GM12865 (cell line): Measurements from ENCODE around the gene UBE2L5.

ENCODE experiments used
- DNase-seq: peaks from one replicate; pipeline ENCODE4 v3.0.0; 2010; ENCODE audit warnings: low read depth
- H3K4me3 ChIP-seq: 2 replicates; pipeline ENCODE4 v1.5.1; 2011; ENCODE audit warnings: mild to moderate bottlenecking, low read depth, low read length, control low read depth
- CTCF ChIP-seq: IDR thresholded peaks from 2 replicates; pipeline ENCODE4 v1.5.1; 2011; ENCODE audit warnings: low read length, control low read depth, low read depth, inconsistent platforms; ENCODE audit not compliant: insufficient read depth; ENCODE audit errors: missing control alignments

The UBE2L5 gene

GRCh38 chr13:30429235-30429634 lies 6.9 kb downstream of the UBE2L5 start:
- no peak overlapping the region for H3K4me3 ChIP-seq
- no peak for TF ChIP-seq CTCF
- peak; percentile 24 for DNase-seq

DNA sequence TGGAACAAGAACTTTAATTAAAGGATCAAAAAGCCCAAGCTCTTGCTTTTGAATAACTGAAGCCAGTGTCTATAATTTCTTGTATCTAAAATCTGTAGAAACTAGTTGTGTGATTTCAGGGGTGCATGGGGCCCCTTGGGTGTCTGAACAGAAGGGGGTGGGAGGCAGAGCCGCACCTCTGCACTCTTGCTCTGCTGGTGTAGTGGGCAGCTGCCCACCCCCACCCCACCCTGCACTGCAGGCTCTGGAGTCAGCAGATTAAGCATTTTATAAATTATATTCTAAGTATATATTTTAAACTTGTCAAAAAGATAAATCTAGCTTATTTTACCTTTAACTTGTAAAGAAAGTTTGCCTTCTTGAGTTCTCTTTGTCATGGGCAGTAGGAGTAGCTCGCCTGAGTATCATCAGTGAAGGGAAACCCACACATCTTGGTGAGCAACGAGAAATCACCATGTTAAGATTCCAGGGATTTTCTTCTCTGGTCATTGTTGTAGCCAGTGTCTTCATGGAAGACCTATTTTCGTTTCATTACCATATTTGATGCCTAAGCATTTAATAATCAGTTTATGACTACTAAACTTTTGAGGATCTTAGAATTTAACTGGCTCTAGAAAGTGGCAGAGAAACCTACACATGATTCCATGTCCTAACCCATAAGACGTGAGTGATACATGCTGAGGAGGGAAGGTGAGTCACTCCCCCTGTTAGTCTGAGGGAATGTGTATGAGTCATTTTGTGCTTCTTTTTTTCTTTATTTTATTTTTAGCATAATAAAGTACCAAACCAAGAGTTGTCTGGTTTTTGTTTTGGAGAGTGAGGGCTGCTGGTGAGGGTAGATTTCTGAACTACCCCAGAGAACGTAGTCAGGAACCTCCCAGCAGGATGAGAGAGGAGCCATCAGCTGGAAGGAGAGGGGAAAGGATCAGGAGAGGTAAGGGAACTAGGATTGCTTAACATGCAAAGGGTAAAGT lies 7.7 kb downstream of the UBE2L5 start:
- DNase-seq: peak; percentile 72
- H3K4me3 ChIP-seq: peak overlapping the region; percentile 40
- TF ChIP-seq CTCF: no peak

- TF ChIP-seq CTCF: no peak
These were observed 9.1 kb downstream of the UBE2L5 start for GRCh38 chr13:30431269-30431940.

DNA sequence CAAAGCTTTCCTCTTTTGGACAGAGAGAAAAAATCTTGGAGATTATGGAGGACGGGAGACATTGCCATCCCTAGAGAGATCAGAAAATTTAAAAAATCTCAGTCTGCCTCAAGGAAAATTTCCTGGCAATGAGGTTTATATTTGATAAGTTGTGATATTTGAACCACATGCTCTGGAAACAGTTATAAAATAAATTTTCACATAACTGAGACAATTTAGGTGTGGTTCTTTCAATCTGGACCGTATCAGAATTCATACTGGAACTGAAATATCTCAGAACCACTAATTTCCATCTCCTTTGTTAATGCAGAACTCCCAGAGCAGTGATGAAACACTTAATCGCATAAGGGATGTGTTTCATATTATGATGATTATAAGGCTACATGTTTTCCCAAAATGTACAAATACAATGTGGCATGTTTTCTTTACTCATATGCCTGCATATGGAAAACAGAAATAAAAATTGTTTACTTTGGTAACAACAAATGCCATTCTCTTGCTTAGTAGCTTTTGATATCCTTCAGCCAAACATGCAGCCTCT lies 13.7 kb downstream of the UBE2L5 start:
- H3K4me3 ChIP-seq: no peak overlapping the region
- DNase-seq: no peak
- no peak for TF ChIP-seq CTCF

More at GRCh38 chr13:30431269-30431940, 9.1 kb downstream of the UBE2L5 start:
- peak; percentile 52 for DNase-seq
- H3K4me3 ChIP-seq: peak overlapping the region; percentile 40

DNA sequence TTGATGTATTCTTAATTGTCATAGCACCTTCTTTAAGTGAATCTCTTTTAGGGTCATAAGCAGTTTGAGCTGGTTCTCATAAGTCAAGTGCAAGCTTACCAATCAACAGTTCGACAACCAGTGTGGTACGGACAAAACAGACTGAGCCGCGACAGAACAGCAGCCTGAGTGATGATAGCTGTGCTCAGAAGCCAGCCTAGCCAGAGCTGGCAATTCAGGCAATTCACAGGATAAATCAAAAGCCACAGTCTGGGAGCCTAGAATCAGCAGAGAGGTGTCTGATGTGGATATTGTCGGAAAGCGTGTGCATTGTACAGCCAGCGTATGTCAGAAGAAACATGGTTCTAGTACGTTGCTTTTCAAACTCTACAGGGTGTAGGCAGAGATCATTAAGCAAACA lies 14.9 kb downstream of the UBE2L5 start:
- no peak overlapping the region for H3K4me3 ChIP-seq
- no peak for TF ChIP-seq CTCF
- DNase-seq: no peak

DNA sequence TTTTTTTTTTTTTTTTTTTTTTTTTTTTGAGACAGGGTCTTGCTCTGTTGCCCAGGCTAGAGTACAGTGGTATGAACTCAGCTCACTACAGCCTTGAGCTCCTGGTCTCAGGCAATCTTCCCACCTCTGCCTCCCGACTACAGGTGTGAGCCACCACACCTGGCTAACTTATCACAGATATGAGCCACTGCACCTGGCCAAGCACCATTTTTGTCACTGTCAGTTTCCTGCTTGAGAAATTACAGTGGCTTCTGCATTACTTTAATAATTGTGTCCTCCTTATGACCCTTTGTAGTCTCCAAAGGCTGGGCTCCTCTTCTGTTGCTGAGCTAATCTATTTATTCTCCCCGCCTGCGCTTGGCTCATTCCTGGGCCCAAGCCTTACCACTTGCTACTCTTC lies 16.0 kb downstream of the UBE2L5 start:
- DNase-seq: no peak
- TF ChIP-seq CTCF: no peak

More for the DNA sequence above, 16.0 kb downstream of the UBE2L5 start:
- H3K4me3 ChIP-seq: no peak overlapping the region
